Testis (tissue), 2 donors: ENCODE data around the gene NCK2.

Source experiments
- POLR2A ChIP-seq: fragments of 450-650 bp; IDR thresholded peaks from one replicate; pipeline ENCODE4 v1.6.1; 2017; ENCODE audit warnings: antibody characterized with exemption, mild to moderate bottlenecking, moderate library complexity
- TF ChIP-seq, protein P1 (sequence below), 3 experiments: fragments of 450-650 bp in 2 of 3; fragments of 200-600 bp in 1 of 3; sonication (generic) in 1 of 3; IDR thresholded peaks; one replicate each; pipeline ENCODE4 v1.5.1; 2016 to 2019; ENCODE audit warnings: antibody characterized with exemption in 3 of 3, mild to moderate bottlenecking in 2 of 3, moderate library complexity in 1 of 3

DNA sequence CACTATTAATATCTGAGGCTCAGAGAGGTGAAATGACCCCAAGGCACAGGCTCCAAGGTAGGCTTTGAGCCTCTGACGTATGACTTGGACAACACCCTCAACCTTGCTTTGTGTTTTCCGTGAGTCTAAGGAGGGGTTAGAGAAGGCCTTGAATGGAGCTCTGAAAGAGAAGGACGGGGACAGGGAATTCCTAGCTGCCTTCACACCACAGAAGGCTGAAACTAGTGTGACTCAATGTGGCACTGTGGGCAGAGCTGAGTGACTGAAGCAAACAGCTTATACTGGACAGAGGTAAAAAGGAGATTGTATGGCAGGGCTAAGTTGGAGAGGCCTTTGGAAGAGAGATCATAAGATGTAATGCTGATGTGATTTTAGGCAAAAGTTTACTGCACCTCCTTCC, 3.5 kb upstream of the NCK2 start:
- TF ChIP-seq, protein P1, sequence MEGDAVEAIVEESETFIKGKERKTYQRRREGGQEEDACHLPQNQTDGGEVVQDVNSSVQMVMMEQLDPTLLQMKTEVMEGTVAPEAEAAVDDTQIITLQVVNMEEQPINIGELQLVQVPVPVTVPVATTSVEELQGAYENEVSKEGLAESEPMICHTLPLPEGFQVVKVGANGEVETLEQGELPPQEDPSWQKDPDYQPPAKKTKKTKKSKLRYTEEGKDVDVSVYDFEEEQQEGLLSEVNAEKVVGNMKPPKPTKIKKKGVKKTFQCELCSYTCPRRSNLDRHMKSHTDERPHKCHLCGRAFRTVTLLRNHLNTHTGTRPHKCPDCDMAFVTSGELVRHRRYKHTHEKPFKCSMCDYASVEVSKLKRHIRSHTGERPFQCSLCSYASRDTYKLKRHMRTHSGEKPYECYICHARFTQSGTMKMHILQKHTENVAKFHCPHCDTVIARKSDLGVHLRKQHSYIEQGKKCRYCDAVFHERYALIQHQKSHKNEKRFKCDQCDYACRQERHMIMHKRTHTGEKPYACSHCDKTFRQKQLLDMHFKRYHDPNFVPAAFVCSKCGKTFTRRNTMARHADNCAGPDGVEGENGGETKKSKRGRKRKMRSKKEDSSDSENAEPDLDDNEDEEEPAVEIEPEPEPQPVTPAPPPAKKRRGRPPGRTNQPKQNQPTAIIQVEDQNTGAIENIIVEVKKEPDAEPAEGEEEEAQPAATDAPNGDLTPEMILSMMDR (IDR thresholded peaks at IDR 0.05), result no peak
- TF ChIP-seq POLR2A, result no peak
